PC-9 (cell line): ENCODE measurements around the gene PAAF1. TPM values are rescaled to one million over a fixed set of nuclear protein-coding genes. Genes with fewer than 3 reads are reported as not detected.
A peak's percentile ranks its signal among the peaks of the same experiment; 100 is the strongest.

Experiments
- BruUV-seq: library from RNA; stranded (reverse); fragments of 400-500 nt; replicated peaks from 2 replicates; lab custom pipeline; 2021; lab: Mats Ljungman, UMichigan
- CTCF ChIA-PET: fragments of 300-600 bp; sonication (Branson Sonifier 250); formaldehyde crosslinking; loops from one replicate; lab custom pipeline; 2022; ENCODE audit warnings: antibody characterized with exemption; lab: Charles Lee
- POLR2A ChIA-PET: fragments of 300-600 bp; sonication (Branson Sonifier 250); formaldehyde crosslinking; loops from one replicate; lab custom pipeline; 2022; ENCODE audit warnings: antibody characterized with exemption; ENCODE audit not compliant: unreplicated experiment; lab: Charles Lee
- DNase-seq, 2 experiments: peaks; one replicate each; pipeline versions ENCODE4 v3.0.0 to v3.0.0-alpha.2; 2015 to 2022; ENCODE audit warnings: mixed read lengths in 1 of 2
- H2AFZ ChIP-seq: fragments of 200-600 bp; sonication (generic); 2 replicates; pipeline ENCODE4 v1.8.1; 2017; ENCODE audit warnings: antibody characterized with exemption
- H3F3A ChIP-seq: fragments of 200-600 bp; sonication (generic); 2 replicates; pipeline ENCODE4 v1.8.1; 2017; ENCODE audit warnings: antibody characterized with exemption, mild to moderate bottlenecking, low read depth; ENCODE audit not compliant: insufficient read depth
- H3K27ac ChIP-seq: fragments of 200-600 bp; sonication (generic); 2 replicates; pipeline ENCODE4 v1.6.1; 2016; ENCODE audit warnings: mixed run types
- H3K27me3 ChIP-seq: fragments of 200-600 bp; sonication (generic); 2 replicates; pipeline ENCODE4 v1.6.1; 2016; ENCODE audit warnings: low read depth, mixed run types; ENCODE audit not compliant: insufficient read depth
- H3K36me3 ChIP-seq: fragments of 200-600 bp; sonication (generic); 2 replicates; pipeline ENCODE4 v1.6.1; 2016; ENCODE audit warnings: low read depth, mixed run types
- H3K4me1 ChIP-seq: fragments of 200-600 bp; sonication (generic); replicated peaks from 2 replicates; pipeline ENCODE4 v1.6.1; 2016; ENCODE audit warnings: mixed run types; ENCODE audit not compliant: insufficient read depth
- H3K4me2 ChIP-seq: fragments of 200-600 bp; sonication (generic); 2 replicates; pipeline ENCODE4 v1.6.1; 2017; ENCODE audit warnings: mixed run types
- H3K4me3 ChIP-seq: fragments of 200-600 bp; sonication (generic); 2 replicates; pipeline ENCODE4 v1.6.1; 2016; ENCODE audit warnings: mixed run types
- H3K79me2 ChIP-seq: fragments of 200-600 bp; sonication (generic); 2 replicates; pipeline ENCODE4 v1.6.1; 2017; ENCODE audit warnings: low read depth, mixed run types
- H3K9me2 ChIP-seq: fragments of 200-600 bp; sonication (generic); 2 replicates; pipeline ENCODE4 v1.8.1; 2017; ENCODE audit warnings: mild to moderate bottlenecking; ENCODE audit not compliant: insufficient read depth
- H3K9me3 ChIP-seq: fragments of 200-600 bp; sonication (generic); 2 replicates; pipeline ENCODE4 v1.8.1; 2016; ENCODE audit warnings: low read depth; ENCODE audit not compliant: insufficient read depth
- H4K20me1 ChIP-seq: fragments of 200-600 bp; sonication (generic); 2 replicates; pipeline ENCODE4 v1.8.1; 2017; ENCODE audit not compliant: insufficient read depth
- CTCF ChIP-seq: fragments of 200-600 bp; sonication (generic); conservative IDR thresholded peaks from 2 replicates; pipeline ENCODE4 v1.6.1; 2017; ENCODE audit warnings: mixed run types, antibody characterized with exemption, mild to moderate bottlenecking, moderate library complexity
- EZH2 ChIP-seq: fragments of 200-600 bp; sonication (generic); IDR thresholded peaks from 2 replicates; pipeline ENCODE4 v1.8.0; 2017; ENCODE audit warnings: antibody characterized with exemption, low read depth
- intact Hi-C: fragments of 100-400 bp; cut with micrococcal nuclease; formaldehyde crosslinking; loops from one replicate; pipeline ENCODE4 v1.10.0; 2022; ENCODE audit not compliant: unreplicated experiment
- total RNA-seq: library from RNA; stranded (reverse); gene quantifications from 2 replicates; pipeline ENCODE4 v1.2.3, GENCODE V29; 2021

PAAF1 gene
- total RNA-seq, 1 experiment from 2014 or later = 30.0 TPM

- Histone ChIP-seq H3K9me2 (no peaks in the 10 kb centered on the region), H3K79me2 (no peaks in the 10 kb centered on the region), H3F3A (0 out of 2 replicates have a peak, but pooled peaks cover 6% of the 10 kb centered on the region), H3K9me3 (no peaks in the 10 kb centered on the region), H3K27me3 (no peaks in the 10 kb centered on the region), H3K4me3 (no peak overlapping the region), H4K20me1 (no peaks in the 10 kb centered on the region), H3K27ac (no peak overlapping the region), H2AFZ (0 out of 2 replicates have a peak overlapping the region, but pooled peaks have one; percentile 31), H3K4me1 (no peaks in the 10 kb centered on the region), H3K36me3 (no peaks in the 10 kb centered on the region), H3K4me2 (peak overlapping the region; percentile 41; the same call in 1 of the 2 replicates)
- ChIA-PET CTCF (interaction anchor here (0.5 to 0.8 kb wide), 4 partner anchors 108 to 179 kb away, joined by 3 to 6 read pairs (median 4); no protein-coding TSS in a partner anchor), POLR2A (no interaction called here)
- TF ChIP-seq EZH2 (no peak), CTCF (no peak)
- DNase-seq = no peak
- no TSS peak for BruUV-seq
- intact Hi-C loops = loop anchor here (1.0 to 5.0 kb wide), 4 partner anchors 126 to 485 kb away; partner anchors contain the start of genes C2CD3 and PPME1
Observed at GRCh38 chr11:73963861-73964260, 87.1 kb downstream of the PAAF1 start.

- Histone ChIP-seq H3K27ac (no peak overlapping the region), H3F3A (0 out of 2 replicates have a peak, but pooled peaks cover 6% of the 10 kb centered on the region), H3K4me2 (peak overlapping the region; percentile 41; the same call in 1 of the 2 replicates), H3K27me3 (no peaks in the 10 kb centered on the region), H4K20me1 (no peaks in the 10 kb centered on the region), H3K4me1 (no peaks in the 10 kb centered on the region), H3K79me2 (no peaks in the 10 kb centered on the region), H3K4me3 (no peak overlapping the region), H2AFZ (no peak overlapping the region), H3K36me3 (no peaks in the 10 kb centered on the region), H3K9me3 (no peaks in the 10 kb centered on the region), H3K9me2 (no peaks in the 10 kb centered on the region)
- intact Hi-C loops = loop anchor here (2.0 kb wide), 2 partner anchors 206 to 484 kb away; partner anchors contain the start of genes C2CD3 and PPME1
- TF ChIP-seq EZH2 = no peak
- no peak for TF ChIP-seq CTCF
- DNase-seq = no peak
- ChIA-PET POLR2A (no interaction called here), CTCF (interaction anchor here (0.6 kb wide), 1 partner anchor 203 kb away, joined by 3 read pairs; no protein-coding TSS in a partner anchor)
- BruUV-seq = no TSS peak
Observed at GRCh38 chr11:73965076-73965763, 88.4 kb downstream of the PAAF1 start.

- no peak overlapping the region for H3K4me3 ChIP-seq
- H3K27me3 ChIP-seq = no peaks in the 10 kb centered on the region
- TF ChIP-seq CTCF = no peak
- no peak overlapping the region for H3K27ac ChIP-seq
- H3K9me3 ChIP-seq = no peaks in the 10 kb centered on the region
- ChIA-PET CTCF (no interaction called here), POLR2A (no interaction called here)
- H3K79me2 ChIP-seq = no peaks in the 10 kb centered on the region
- H3F3A ChIP-seq = 0 out of 2 replicates have a peak, but pooled peaks cover 6% of the 10 kb centered on the region
- H3K4me2 ChIP-seq = no peak overlapping the region
- intact Hi-C loops = loop anchor here (2.0 kb wide), 2 partner anchors 205 to 483 kb away; partner anchors contain the start of genes C2CD3 and PPME1
- H2AFZ ChIP-seq = no peak overlapping the region
- H3K36me3 ChIP-seq = no peaks in the 10 kb centered on the region
- H3K4me1 ChIP-seq = no peaks in the 10 kb centered on the region
- DNase-seq = no peak
- H4K20me1 ChIP-seq = no peaks in the 10 kb centered on the region
- H3K9me2 ChIP-seq = no peaks in the 10 kb centered on the region
- BruUV-seq = no TSS peak
Observed at GRCh38 chr11:73965764-73966121, 88.9 kb downstream of the PAAF1 start.
